Measurements from ENCODE around the gene CHST12.

CHST12 gene

DNA sequence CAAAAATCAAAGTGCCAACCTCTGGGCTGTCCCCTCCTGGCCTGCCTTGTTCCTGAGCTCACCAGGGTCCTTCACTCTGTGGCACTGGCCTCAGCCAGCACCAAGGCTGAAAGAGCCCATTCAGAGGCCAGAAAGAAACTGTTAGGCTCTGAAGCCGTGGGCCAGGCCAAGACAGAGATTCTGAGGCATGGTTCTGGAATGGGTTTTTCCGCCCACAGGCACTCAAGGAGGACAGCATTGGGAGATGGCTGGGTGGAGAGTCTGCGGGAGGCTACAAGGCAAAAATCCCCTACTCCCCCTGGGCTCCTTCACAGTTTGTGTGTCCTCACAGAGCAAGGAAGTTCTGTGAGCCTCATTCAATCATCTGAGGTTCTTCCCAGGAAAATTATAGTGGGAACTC, 41.1 kb downstream of the CHST12 start:
- DNase-seq (ENCODE audit: low read depth): peak; percentile 31
- TF ChIP-seq CTCF (IDR thresholded peaks at IDR 0.05; ENCODE audit: insufficient read depth, low read depth, low read length, missing control alignments): no peak
- H3K4me3 ChIP-seq (ENCODE audit: low read length): no peak overlapping the region

GRCh38 chr7:2445047-2445446, 41.6 kb downstream of the CHST12 start:
- DNase-seq (ENCODE audit: low read depth): no peak
- H3K4me3 ChIP-seq (ENCODE audit: low read length): no peak overlapping the region
- TF ChIP-seq CTCF (IDR thresholded peaks at IDR 0.05; ENCODE audit: insufficient read depth, low read depth, low read length, missing control alignments): no peak

- TF ChIP-seq CTCF (IDR thresholded peaks at IDR 0.05; ENCODE audit: insufficient read depth, low read depth, low read length, missing control alignments): no peak
- DNase-seq (ENCODE audit: low read depth): no peak
- H3K4me3 ChIP-seq (ENCODE audit: low read length): no peak overlapping the region
Observed at GRCh38 chr7:2445898-2446555, 42.6 kb downstream of the CHST12 start.

GRCh38 chr7:2446676-2447075, 43.3 kb downstream of the CHST12 start:
- no peak for DNase-seq (ENCODE audit: low read depth)
- no peak overlapping the region for H3K4me3 ChIP-seq (ENCODE audit: low read length)
- no peak for TF ChIP-seq CTCF (IDR thresholded peaks at IDR 0.05; ENCODE audit: insufficient read depth, low read depth, low read length, missing control alignments)

GRCh38 chr7:2450198-2451107, 47.0 kb downstream of the CHST12 start:
- DNase-seq (ENCODE audit: low read depth): no peak
- H3K4me3 ChIP-seq (ENCODE audit: low read length): no peak overlapping the region
- TF ChIP-seq CTCF (IDR thresholded peaks at IDR 0.05; ENCODE audit: insufficient read depth, low read depth, low read length, missing control alignments): no peak

DNA sequence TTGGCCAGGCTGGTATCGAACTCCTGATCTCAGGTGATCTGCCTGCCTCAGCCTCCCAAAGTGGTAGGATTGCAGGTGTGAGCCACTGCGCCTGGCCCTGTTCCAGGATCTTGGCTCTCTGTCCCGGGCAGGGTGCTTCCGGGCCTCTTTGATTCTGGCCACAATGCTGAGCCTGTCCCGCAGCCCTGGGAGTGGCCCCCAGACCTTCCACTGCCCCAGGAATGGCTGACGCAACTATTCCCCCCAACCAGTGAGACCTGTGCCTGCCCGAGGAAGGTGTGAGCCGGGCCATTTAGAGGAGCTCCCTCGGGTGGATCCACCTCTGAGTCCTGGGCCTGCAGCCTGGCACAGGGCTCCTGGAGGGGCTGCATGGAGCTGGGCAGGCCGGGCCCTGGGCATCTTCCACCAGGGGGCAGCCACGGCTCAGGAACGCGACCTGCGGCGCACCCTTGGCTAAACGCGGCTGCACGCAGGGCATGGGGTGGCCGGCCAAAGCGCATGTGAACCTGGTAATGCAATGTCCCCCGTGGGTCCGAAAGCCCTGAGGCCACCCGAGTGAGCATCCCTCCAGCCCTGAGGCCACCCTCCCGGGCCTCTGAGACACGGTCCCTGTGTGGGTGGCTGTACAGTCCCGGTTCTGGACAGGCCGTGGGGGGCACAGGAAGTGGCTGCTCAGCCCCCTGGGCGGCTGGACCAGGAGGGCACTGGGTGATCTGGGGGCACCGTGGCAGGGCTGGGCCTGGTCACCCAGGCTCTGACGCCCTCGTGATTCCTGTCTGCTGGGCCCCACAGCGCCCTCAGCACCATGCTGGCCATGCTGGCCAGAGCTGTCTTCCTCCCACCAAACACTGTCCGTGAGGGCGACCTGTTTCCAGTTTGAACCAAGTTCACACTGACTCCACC, 48.0 kb downstream of the CHST12 start:
- DNase-seq (ENCODE audit: low read depth): peak; percentile 65
- peak; percentile 77 for TF ChIP-seq CTCF (IDR thresholded peaks at IDR 0.05; ENCODE audit: insufficient read depth, low read depth, low read length, missing control alignments)
- no peak overlapping the region for H3K4me3 ChIP-seq (ENCODE audit: low read length)

Measured in epithelial cell of esophagus (primary cell).